Islet of Langerhans (tissue), 1 donor: ENCODE measurements around the gene FAM184A.
A peak's percentile ranks its signal among the peaks of the same experiment; 100 is the strongest.

Experiments
- FAIRE-seq: peaks from one replicate; lab custom pipeline; 2011; peaks lifted over from hg19 to GRCh38; lab: Jason Lieb, UNC

The FAM184A gene

DNA sequence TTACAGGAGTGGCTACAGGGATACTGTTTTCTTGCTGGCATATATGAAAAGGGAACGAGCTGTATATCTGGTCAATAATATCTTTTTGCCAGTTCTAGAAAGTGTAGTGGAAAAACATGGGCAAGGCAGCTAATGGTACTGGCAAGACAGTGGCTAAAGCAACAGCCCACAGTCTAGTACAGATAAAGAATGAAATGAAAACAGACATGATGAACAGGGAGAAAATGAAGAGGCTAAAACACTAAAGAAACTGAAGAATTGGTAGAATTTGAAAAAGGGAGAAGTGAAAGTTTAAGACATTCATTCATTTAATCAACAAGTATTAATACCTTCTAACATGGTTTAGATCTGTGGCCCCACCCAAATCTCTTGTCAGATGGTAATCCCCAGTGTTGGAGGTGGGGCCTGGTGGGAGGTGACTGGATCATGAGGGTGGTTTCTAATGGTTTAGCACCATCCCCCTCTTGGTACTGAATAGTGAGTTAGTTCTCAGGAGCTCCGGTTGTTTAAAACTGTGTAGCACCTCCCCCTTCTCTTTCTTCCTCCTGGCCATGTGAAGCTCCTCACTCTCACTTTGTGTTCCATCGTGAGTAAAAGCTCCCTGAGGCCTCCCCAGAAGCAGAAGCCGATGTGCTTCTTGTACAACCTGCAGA, 18.1 kb downstream of the FAM184A start:
- FAIRE-seq: no peak

DNA sequence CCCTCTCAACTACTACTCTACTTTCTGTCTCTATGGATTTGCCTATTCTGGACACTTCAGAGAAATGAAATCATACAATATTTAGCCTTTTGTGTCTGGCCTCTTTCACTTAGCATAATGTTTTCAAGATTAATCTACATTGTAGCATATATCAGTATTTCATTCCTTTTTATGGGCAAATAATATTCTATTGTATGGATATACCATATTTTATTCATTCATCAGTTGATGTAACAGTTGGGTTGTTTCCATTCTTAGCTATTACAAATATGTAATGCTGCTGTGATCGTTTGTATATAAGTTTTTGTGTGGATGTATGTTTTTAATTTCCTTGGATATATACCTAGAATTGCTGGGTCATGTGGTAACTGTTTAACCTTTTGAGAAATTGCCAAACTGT, 23.4 kb downstream of the FAM184A start:
- FAIRE-seq: no peak

DNA sequence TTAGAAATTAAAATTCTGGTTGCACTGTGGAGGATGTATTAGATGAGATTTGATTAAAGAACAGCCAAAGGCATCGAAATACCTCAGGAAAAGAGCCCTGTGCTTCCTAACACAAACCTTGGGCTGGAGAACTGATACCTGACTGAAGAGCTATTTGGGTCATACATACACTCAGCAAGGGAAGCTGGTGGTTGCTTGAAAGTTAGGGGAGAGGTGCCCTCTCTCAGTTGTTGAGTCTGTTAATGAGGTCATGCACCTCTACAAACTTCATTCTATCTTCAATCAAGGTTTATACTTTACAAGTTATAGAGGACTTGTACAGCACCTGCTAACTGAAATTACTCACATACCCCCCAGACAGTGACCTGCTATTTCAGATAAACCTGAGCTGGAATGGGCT, 25.5 kb downstream of the FAM184A start:
- FAIRE-seq: no peak

DNA sequence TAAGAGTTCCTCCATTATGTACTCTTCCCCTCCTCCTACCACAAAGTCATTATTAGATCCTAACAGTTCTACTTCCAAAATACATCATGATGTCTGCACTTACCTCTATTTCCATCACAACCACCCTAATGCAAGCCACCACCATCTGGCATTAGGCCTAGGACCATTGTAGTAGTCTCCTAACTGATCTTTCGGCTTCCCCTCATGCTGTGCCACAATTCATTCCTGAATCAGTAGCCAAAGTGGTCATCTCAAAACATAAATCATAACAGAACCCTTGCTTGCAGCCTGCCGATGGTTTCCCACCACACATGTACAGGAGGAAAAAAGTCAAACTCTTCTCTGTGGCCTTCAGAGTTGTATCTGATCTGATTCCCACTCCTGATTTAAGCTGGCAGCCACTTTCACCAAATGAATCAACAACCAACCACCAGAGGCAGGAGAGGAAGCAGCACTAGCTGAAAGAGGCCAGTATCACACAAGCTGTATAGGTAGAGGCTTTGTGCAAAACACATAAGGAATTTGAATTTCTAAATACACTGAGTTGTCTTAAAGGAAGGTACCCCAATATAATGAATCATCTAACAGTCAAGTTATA, 26.1 kb downstream of the FAM184A start:
- no peak for FAIRE-seq

DNA sequence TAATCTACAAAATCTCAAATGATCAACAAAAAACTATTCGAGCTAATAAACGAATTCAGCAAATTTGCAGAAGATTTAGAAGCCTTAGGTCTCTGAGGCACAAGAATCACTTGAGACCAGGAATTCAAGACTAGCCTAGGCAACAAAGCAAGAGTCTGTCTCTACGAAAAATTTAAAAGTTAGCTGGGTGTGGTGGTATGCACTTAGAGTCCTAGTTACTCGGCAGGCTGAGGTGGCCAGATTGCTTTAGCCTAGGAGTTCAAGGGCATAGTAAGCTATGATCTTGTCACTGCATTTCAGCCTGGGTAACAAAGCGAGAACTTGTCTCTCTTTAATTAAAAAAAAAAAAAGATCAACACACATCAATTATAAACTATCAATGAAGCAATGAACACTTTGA, 34.2 kb downstream of the FAM184A start:
- FAIRE-seq: no peak

DNA sequence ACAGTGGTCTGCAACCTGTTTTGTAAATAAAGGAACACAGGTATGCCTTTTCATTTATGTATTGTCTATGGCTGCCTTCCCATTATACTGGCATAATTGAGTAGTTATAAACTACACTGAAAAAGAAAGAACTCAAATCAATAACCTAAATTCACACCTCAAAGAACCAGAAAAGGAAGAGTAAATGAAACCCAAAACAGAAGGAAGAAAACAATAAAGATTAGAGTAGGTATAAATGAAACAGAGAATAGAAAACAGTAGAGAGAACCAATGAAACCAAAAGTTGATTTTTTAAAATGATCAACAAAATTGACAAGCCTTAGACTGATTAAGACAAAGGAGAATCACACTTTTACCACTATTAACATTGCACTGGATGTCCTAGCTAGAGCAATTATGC, 34.7 kb downstream of the FAM184A start:
- peak; percentile 62 for FAIRE-seq

DNA sequence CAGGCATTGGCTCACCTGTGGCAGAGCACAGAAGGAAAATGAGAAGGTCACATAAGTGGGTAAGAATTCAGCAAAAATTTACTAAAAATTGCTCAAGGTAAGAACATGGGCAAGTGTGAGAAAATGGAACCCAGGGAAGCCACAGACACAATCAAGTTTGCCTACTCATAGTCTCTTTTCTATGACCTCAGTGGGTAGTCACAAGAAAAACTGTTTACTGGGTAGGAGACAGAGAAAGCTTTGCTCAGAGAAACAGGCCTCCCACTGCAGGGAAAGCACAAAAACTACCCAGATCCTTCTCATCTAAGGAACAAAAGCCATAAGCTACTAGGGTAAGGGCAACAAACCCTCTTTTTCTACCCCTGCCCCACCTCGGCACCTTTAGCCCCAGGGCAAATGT, 35.2 kb downstream of the FAM184A start:
- FAIRE-seq: no peak

DNA sequence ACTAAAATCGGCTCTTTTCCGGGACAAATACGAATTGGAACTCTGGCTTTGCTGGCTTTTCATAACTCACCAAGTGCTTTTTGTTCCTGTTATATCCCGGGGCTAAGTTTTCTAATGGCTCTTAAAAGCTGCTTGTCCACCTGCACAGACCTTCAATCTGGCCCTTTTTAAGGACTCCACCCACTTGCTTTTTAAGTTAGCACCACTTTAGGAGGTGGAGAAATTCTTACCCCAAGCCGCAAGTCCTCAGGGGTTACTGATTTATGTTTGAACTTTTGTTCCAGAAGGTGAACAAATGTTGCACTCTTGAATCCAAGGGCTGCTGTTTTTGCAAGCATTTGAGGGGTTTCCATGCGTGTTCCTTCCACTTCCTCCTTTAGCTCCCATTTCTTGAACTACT, 37.8 kb downstream of the FAM184A start:
- FAIRE-seq: no peak

DNA sequence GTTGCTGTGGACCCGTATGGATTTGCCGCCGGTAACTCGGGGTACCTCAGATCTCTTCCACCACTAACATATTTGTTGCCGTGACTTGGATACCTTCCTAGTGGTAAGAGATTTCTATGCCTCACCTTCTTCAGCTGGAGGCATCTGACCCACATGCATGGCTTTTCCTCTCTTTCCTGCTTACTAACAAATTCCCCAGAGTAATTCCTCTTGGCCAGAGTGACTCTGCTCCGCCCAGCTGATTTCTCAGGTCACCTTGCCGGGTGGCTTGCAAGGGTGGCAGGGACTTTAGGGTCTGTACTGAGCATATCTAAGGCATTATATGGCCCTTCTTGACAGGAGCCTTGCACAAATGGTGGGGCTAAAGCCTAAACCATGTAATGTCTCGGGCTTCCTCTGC, 38.2 kb downstream of the FAM184A start:
- FAIRE-seq: no peak

DNA sequence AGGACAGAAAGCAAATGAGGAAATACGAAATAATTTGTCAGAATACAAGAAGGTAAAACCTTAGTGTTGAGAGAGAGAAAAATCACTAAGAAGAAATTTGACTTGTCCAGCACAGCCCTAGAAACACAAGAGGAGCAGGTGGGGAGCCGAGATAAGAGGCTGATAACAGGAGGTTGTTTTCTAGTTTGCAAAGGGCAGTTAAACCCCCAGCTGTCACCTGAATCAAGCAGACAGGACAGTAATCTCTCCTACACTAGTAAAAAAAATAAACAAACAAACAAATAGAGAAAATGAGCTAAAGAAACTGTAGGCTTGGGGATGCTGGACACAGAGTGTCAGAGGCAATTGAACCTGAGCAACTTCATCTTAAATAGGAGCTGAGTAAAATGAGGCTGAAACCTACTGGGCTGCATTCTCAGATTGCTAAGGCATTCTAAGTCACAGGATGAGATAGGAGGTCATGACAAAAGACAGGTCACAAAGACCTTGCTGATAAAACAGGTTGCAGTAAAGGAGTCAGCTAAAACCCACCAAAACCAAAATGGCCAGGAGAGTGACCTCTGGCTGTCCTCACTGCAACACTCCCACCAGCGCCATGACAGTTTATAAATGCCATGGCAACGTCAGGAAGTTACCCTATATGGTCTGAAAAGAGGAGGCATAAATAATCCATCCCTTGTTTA, 40.4 kb downstream of the FAM184A start:
- FAIRE-seq: peak; percentile 24

DNA sequence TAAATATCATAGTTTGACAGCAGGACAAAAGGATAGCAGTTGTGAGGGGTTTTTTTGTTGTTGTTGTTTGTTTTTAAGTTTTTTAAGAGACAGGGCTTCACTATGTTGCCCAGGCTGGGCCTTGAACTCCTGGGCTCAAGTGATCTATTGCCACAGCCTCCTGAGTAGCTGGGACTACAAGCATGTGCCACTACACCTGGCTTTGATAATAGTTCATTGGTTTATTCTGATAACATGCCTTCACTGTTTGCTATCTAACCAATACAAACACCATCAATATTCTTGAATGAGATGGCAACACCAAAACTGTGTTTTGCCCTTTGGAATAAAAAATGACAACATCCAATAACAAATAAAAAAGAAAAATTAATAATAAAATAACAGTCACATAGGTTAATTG, 41.2 kb downstream of the FAM184A start:
- peak; percentile 5 for FAIRE-seq

DNA sequence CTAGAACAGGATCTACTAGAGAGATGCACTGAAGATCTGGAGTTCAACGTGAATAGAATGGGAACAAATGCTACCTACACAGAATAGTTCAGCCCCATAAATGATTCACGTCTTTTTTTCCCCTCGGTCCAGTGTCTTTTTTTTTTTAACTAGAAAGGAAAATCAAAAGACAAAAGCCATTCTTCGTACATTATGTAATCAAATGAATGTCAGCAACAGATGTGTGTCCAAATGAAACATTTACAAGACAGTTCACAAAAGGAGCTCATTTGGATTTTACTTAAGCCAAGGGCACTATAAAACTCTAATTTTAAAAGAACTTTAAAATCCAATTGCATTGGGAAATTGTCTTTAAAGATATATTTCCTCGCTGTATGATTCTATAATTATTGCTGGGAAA, 42.4 kb downstream of the FAM184A start:
- FAIRE-seq: no peak

DNA sequence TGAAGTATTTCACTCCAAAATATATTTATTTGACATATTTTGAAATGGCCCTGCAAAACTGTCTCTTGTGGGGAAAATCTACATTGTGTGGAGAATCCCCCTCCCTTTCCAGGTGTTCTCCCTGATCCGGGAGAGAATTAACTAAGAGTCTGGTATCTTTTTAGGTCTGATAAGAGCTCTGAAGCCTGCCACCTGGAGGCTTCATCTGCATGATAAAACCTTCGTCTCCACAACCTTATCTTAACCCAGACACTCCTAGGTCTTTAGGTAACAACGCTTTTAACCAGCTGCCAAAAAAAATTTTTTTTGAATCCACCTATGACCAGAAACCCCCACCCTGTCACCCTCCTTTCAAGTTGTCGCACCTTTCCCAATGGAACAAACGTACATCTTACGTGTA, 43.0 kb downstream of the FAM184A start:
- no peak for FAIRE-seq

DNA sequence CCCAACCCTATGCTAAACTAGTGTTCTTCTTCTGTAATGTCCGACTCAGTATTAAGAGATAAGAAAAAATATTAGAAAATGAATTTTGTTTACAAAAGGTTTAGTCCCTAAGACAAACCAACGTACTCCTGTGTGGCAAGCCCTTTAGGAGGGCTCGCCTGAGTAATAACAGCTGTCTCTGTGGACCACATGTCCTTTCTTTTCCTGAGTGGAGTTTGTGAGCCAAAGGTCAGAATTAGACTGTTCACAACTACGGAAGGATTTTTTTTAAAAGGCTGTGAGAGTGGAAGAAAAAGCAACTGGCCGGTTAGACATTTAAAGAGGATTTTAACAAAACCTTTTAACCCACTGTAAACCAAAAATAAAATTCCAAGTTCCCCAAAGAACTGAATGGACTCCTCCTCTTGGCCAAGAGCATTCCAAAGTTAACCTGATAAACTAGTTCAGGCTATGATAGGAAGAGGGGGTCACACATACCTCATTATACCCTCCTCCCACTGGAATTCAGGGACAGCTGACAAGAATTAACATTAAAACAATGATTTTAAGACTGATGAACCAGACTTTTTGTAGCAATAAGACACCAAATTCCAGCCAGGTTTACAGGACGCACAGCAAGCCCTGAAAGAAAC, 43.5 kb downstream of the FAM184A start:
- no peak for FAIRE-seq

DNA sequence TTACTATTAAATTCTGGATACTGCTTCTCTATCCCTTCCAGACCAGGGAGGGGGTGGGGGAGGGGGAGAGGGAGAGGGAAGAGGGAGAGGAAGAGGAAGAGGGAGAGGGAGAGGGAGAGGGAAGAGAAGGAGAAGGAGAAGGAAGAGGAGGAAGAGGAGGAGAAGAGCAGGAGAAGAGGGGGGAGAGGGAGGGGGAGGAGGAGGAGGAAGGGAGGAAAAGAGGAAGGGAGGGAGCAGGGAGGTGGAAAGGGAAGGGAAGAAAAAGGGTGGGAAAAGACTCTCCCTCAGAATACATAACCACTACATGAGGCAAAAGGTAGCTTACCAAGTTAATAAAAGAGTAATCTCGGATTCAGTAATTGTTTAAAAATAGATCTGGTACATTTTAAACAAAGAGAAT, 46.0 kb downstream of the FAM184A start:
- FAIRE-seq: no peak

DNA sequence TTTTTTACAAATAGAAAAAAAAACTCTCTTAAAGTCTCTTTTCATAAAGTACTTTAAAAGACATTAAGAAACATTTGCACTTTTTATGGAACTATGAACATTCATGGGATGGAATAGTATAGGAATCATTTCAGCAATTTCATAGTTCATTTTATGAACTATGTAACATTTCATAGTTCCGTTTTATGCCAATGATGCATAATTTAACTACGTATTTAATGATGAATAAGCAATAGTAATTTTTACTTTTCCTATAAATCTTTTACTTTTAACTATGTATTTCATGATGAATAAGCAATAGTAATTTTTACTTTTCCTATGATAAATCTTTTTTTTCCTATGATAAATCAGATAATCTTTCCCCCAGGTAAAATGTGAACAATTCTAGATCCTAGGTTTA, 47.7 kb downstream of the FAM184A start:
- FAIRE-seq: no peak

DNA sequence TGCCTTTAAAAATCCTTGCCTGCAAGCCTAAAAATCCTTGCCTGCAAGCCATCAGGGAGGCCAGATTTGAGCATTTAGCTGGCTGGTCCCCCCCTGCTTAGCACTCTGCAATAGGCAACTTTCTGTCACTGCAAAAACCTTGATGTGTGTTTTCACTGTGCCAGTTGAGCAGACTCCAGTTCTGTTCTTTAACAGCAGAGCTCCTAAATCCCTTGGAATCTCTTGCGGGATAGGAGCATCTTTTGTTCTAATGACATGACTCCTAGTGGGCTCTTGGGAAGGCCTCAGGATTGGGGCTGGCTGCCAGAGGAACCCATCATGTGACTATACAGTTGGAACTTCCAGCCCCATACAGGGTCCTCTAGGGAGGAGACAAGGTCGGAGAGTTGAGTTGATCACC, 50.4 kb downstream of the FAM184A start:
- no peak for FAIRE-seq

DNA sequence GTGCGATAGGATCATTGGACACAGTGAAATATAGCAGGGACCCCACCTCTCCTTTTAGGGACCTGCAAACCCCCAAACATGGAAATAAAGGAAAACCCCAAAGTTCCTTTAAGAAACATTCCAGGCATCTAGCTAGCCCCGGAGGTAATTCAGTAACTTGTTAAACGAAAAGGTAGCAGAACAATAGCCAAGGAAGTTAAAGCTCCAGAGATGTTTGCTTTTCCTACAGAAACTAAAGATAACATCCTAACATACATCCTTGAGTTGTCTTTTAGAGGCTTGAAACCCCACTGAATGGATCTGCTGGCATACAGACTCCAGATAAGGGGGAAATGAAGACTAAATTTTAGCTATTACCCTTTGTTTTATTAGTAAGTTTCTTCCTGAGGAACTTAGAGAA, 51.0 kb downstream of the FAM184A start:
- no peak for FAIRE-seq

DNA sequence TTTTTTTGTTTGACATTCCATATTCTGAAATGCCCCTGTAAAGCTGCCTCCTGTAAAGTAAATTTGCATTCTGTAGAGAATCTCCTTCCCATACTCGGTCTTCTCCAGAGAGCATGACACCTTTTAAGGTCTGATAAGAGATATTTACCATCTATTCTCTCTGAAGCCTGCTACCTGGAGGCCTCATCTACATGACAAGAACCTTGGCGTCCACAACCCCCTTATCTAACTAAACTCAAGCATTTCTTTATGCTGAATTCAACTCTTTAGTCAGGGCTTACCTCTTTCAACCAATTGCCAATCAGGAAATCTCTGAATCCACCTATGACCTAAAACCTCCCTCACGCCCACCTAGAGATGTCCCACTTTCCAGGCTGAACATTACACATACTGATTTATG, 51.6 kb downstream of the FAM184A start:
- no peak for FAIRE-seq

DNA sequence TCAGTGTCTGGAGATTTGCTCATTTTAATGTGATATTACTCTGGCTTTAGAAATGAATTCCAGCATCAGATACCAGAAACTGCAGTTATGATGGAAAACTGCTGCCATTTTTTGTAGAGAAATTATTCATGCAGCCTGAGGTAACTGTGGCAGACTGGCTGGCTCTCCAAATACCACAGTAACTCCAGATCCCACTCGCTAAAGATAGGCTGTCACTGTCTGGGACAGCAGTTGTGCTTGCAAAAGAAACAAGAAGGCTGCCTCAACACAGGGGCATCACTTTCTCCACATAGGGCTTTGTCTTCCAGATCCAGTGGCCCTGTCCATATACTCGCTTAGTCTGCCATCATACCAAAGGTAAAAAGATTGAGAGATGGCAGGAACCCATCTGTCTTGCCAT, 52.7 kb downstream of the FAM184A start:
- no peak for FAIRE-seq

DNA sequence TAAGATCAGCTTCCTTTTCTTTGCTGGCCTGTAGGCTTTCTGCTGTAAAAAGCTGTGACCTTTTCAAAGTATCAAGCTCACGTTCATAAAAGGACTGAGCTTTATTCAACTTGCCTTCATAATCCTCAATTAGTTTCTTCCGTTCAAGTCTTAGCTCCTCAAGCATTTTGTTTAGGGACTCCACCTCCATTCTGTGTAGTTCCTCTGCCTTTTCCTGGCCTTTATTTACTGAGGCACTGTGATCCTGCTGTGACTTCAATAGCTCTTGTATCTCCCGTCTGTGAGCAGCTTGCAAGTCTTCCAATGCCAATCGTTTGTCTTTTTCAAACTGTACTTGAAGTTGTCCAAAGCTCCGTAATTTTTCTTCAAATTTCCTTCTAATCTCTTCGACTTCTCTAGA, 54.4 kb downstream of the FAM184A start:
- no peak for FAIRE-seq

DNA sequence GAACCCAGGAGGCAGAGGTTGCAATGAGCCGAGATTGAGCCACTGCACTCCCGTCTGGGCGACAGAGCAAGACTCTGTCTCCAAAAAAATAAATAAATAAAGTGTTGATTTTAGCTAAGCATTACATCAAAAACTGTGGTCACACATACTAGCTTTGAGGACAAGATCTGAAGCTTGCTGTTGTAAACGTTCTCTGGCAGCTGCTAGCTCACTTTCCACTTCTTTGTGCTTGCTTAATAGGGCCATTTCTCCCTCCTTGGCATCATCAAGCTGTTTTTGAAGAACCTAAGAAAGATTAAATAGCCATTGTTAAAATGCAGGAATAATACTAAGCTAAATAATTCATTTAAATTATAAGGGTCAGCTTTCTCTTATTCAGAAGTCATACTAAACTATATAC, 55.7 kb downstream of the FAM184A start:
- no peak for FAIRE-seq
